ENCODE data around the gene TCEAL8.
"Not testable (repeated sequence)": the region's sequence is repeated elsewhere in the genome, so short reads cannot be mapped to it uniquely, and the experiment has no call there.

TCEAL8 gene, protein sequence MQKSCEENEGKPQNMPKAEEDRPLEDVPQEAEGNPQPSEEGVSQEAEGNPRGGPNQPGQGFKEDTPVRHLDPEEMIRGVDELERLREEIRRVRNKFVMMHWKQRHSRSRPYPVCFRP

DNA sequence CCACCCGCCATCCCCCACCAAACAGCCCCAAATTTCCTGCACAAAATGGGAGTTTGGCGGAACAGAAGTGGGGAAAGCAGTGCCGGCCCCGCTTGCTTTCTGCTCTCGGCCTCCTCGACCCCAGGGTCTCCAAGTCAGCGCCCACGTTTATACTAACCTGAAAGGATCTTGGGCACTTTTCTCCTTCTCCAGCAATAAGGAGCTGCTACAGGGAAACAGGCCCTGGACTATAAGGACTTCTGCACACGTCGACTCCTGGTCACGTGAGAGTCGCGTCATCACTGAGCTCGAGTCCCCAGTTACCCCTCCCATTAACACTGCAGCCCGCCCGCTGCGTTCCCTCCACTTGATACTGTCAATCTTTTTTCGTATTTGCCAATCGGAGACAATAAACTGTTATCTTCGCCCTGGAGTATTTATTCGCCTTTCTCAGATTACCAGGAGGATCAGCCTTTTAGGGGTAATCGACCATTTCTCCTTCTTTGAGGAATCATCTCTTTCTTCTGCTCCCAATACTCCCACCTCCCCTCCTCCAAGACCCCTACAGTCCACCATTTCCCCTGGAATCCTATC, at the start of gene TCEAL8:
Gene TCEAL8, minus strand, starts transcription at position 235 of the 573 bp plus-strand sequence. CDS start 1,176 bp downstream, outside the sequence.
- peak; percentile 78 for DNase-seq

DNA sequence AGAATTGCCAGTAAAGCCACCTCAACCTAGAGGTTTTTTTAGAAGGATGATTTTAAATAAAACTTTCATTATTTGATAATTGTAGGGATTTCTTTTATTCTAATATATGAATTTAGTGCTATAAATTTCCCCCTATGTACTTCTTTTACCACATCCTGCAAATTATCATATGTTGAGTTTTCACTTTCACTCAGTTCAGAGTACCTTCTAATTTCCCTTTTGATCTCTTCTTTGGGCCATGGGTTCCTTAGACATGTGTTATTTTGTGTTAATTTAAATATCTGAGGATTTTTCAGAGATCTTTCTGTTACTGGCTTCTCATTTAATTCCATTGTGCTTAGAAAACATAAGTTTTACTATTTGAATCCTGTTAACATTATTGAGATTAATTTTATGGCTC, 49.8 kb upstream of the TCEAL8 start:
- DNase-seq = no peak

DNA sequence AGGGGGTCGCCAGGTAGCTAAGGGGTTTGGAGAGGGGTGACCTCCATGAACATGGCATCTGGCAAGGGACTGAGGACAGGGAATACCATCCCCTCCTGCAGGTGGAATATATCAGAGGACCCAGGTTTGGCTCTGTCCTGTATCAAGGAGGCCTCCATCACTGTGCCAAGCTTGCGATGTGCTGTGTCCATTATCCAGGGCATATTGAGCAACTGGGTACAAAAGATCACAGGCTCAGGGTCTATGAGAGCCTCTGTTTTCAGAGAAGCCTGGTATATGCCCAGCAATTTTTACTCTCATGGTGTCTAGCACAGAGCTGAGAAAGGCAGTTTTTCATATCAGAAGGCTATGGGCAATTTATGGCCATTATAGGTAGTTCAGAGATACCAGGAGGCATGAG, 38.2 kb upstream of the TCEAL8 start:
- no peak for DNase-seq

DNA sequence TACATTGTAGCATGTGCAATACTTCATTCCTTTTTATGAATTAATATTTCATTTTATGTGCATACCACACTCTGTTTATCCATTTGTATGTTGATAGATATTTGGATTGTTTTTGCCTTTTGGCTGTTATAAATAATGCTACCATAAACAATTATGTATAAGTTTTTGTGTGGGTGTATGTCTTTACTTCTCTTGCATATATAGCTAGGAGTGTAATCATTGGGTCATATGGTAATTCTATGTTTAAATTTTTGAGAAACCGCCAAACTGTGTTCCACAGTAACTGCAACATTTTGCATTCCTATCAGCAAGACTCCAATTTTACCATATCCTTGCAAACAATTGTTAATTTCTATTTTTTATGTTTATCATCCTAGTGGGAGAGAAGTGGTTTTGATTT, 24.7 kb upstream of the TCEAL8 start:
- DNase-seq = no peak

DNA sequence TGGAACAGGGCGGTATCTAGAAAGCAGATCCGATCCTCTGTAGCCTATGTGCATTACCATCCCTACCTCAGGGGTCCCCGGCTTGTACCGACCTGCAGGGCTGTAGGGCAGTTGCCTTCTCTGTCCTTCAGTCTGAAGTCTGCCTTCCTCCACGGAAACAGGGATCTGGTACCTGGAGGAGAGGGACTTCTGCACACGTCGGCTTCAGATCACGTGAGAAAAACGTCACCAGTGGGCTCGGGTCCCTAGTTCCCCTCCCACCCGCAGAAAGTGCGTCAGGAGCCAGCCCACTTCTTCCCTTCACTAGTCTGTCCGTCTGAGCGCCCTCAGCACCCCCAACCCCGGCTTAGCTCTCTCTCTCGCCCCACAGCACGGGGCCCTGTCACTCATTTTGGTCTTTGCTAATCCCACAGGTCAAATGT, 21.6 kb upstream of the TCEAL8 start, which contains the start of gene TCEAL5:
Gene TCEAL5, minus strand, starts transcription at position 170 of the 422 bp plus-strand sequence. CDS start 2,187 bp downstream, outside the sequence.
- no peak for DNase-seq

DNA sequence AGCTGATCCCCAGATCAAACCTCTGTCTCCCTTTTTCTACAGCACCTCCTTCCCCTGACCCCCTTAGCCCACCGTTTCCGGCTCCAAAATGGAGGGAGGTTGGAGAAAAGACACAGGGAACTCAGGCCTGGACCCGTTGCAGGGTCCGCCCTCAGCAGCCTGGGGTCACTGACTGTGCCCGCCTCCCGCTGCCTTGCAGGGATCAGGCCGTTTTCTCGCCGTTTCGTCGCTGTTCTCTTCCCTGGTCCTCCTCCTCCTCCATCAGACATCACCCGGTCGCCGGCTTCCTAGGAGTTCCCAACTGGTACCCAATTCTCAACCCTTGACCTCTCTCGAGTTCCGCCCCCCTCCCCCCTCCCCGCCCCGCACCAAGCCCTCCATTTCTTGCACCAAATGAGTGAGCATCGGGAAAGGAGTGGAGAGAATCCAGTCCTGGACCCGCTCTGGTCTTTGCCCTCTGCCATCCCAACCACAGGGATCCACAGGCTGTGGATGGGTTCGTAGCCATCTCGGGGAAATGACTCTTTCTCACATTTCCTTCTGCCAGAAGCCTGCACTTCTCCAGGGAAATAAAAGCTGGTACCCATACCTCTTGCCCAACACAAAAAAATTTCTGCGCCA, 21.1 kb upstream of the TCEAL8 start:
- no peak for DNase-seq

DNA sequence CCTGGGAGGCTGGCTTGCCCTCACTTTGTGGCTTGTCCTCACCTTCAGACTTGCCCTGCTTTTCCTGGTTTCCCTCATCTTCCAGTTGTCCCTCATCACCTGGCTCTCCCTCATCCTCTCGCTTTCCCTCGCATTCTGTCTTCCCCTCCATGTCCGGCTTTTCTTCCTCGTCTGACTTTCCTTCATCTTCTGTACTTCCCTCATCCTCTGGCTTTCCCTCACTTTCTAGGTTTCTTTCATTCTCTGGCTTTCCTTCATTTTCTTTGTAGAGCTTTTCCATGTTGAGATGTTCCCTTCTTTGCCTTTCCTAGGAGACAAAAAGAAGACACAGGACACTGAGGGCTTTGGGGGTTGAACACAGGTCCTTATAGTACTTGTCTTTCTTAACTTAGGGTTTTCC, 19.3 kb upstream of the TCEAL8 start:
- no peak for DNase-seq

DNA sequence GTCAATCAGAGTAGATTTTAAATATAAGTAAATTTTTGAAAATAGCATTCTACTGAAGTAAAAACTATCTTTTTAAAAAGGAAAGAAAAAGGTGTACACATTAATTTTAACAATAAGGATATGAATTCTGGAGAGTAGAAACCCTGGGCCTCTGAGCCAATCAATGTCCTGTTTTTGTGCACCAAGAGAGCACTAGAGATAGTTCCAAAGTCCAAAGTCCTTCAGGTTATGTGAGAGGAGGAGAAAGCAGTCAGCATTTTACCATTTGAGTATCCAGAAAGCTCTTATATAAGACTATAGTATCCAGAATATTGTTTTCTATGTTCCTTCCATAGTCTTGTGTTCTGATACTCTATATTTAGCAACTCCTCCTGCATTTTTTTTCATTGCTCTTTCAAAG, 3.3 kb upstream of the TCEAL8 start:
- no peak for DNase-seq

DNA sequence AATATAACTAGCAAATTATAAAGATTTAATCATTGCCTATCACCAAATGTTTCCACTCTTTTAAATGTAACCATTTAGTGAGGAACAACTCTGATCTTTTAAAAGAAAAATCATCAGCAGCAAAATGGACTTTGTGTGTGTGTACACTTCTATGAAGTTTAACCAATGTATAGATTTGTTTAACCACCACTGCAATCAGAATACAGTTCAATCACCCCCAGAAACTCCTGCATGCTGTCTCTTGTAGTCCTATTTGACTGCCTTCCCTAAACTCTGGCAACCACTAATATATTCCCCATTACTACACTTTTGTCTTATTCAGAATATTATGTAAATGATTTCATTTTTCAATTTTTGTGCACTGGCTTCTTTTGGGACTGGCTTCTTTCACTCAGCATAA, 1.7 kb upstream of the TCEAL8 start:
- DNase-seq = no peak

DNA sequence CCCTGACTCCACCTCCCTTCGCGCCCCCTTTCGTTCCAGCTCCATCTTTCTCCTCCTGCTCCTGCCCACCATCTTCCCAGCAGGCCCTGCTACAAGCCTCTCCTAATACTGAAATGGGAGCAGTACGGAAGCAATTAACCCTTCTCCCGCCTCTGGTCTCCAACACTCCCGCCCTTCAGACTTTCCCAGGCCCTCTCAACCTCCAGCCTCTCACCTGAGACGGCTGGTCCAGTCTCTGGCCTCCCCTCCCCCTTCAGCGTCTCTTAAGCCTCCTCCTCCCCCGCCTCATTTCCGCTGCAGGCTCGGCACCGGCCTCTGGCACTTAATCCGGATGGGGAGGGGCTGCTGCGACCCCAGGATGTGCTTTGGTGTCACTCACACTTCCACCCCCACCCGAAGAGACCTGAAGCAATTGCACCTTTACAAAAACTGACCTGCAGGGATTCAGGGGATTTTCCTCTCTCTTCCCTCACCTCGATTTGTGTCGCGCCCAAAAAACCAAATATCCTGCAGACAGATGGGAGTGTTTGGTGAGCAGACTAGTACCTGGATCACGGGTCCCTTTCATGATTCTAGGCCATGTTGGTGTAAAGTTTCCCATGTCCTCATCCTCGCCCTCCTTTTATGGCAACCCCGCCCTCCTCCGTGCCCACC, 657 bp downstream of the TCEAL8 start:
- DNase-seq = peak; percentile 35

DNA sequence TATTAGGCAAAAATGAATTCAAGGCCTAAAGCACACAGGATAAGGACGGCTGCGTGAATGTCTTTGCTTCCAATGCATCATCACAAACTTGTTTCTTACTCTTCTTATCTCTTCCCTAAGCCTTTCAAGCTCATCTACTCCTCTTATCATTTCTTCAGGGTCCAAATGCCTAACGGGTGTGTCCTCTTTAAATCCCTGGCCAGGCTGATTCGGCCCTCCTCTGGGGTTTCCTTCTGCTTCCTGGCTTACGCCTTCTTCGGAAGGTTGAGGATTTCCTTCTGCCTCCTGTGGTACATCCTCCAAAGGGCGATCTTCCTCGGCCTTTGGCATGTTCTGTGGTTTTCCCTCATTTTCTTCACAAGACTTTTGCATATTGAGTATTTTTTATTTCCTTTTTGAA, 1.3 kb downstream of the TCEAL8 start:
- peak; percentile 1 for DNase-seq

DNA sequence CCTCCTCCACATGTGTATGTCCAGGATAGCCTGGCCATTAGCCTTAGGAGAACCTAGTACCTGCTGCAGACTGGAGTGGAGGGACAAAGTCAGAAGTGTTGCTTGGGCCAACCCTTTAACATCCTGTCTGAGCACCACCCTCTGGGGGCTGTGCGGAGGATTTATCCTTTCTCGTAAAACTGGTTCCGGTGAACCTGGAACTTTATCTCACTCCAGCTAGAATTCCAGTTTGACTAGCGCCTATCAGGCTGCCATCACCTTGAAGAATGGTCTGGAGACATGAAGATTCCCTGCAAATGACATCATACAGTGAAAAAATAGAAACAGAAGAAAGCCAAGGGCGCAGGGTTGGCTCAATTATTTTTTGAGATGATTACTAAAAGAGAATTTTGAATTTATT, 4.0 kb downstream of the TCEAL8 start:
- DNase-seq = no peak

DNA sequence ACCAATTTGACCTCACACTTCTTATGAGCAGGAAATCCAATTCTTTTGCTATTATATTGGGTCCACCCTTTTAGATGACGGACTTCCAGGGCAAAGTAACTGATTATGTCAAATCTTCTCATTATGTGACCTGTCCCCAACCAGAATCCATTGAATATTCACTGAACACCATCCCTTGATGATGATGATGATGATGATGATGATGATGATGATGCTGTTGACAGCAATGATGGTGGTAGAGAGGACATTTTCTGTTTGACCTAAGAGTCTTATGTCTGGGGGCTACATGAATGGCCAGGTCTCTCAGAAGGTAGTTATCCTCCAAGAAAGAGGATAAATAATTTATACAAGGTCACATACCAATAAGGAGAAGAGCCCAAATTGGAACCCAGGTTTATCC, 5.2 kb downstream of the TCEAL8 start:
- no peak for DNase-seq

DNA sequence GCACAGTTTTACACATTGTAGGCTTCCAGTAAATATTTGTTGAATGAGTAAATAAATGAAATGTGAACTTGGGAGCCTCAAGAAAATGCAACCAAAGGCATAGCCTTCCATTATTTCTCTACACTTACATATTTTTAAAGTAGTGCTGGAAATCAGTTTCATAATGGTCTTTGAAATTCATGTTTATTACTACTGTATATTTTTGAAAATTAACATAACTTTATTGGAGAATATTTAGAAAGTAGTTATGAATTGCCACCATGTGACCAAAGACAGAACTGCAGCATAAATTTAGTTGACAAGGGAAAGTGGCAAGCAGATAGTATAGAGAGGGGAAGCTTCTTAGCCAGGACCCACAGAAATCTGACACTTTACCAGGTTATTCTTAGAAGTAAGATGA, 6.4 kb downstream of the TCEAL8 start:
- peak; percentile 1 for DNase-seq

DNA sequence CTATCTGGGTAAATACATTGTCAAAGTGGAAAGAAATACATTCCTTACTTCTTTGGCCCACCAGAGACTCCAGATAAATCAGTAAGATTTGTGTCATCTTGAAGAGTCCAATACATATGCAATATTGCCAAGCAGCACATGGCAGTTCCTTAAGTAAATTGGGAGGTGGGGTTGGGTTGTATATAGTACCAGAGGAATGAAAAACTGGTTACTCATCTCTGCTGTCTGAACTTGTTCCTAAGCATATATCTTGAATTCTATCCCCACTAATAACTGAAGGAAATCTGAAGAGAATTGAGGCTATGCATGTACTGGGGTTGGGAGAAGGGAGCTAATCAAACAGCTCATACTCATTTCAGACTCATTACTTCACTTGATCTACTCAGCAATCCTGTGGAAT, 14.8 kb downstream of the TCEAL8 start:
- DNase-seq = no peak

DNA sequence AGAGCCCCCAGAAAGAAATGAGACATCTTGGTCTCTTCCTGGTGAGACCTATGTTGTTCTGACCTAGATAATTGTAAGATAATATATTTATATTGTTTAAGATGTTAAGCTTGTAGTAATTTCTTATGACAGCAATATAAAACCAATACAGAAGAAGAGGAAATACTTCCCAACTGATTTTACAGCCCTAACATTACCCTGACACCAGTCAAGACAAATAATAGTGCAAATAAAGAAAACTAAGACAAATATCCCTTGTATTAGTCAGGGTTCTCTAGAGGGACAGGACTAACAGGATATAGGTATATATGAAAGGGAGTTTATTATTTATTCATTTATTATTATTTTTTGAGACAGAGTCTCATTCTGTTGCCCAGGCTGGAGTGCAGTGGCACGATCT, 18.7 kb downstream of the TCEAL8 start:
- no peak for DNase-seq

DNA sequence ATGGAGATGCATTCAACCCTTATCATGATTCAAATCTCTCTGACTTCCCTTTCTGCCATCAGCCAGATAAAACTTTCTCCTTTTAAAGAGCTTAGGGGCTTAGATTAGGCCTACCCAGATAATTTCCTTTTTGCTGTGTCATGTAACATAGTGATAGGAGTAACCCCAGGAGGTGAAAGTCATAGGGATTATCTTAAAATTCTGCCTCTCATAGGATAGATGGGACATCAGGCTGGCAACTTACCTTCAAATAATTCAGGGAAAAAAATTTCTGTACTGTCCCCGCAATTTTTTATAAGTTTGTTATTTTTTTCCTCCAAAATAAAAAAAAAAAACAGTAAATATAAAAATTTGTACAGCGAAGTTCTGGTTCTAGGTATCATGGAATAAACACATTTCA, 19.3 kb downstream of the TCEAL8 start:
- DNase-seq = not testable (repeated sequence)

DNA sequence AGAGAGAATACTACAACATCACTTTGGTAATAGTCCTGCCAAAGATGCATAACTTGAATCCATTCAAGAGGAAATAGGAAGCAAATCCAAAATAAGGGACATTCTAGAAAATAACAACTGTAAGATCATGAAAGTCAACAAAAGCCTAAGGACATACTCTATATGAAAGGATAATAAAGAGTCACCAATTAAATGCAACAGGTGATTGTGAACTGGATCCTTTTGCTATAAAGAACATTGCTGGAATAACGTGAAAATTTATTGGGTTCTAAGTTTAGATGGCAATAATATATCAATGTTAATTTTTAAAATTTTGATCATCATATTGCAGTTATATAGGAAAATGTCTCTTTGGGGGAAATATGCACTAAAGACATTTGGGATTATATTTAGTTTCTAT, 20.1 kb downstream of the TCEAL8 start:
- DNase-seq = no peak

DNA sequence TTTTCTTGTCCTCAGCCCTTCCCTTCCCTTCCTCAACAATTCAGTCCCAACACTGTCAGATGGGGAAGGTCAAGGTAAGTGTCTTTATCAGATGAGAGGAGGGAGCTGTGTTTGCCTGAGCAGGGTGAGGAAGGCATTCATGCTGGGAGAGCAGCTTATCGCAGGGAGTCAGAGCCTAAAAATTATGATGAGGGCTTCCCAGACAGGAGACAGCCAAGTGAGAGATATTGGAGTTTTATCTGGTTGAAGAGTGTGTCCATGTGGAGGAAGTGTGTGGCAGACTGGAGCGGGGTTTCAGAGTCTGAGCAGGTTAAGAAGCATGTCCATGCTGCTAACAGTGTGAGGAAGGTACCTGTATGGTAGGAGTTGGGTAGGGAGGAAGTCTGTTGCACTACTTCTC, 21.7 kb downstream of the TCEAL8 start:
- no peak for DNase-seq

DNA sequence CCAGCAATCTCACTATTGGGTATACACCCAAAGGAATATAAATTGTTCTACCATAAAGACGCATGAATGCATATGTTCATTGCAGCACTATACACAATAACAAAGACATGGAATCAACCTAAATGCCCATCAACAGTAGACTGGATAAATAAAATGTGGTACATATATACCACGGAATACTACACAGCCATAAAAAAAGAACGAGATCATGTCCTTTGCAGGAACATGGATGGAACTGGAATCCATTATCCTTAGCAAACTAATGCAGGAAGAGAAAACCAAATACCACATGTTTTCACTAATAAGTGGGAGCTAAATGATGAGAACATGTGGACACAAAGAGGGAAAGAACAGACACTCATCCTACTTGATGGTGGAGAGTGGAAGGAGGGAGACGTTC, 29.0 kb downstream of the TCEAL8 start:
- not testable (repeated sequence) for DNase-seq

DNA sequence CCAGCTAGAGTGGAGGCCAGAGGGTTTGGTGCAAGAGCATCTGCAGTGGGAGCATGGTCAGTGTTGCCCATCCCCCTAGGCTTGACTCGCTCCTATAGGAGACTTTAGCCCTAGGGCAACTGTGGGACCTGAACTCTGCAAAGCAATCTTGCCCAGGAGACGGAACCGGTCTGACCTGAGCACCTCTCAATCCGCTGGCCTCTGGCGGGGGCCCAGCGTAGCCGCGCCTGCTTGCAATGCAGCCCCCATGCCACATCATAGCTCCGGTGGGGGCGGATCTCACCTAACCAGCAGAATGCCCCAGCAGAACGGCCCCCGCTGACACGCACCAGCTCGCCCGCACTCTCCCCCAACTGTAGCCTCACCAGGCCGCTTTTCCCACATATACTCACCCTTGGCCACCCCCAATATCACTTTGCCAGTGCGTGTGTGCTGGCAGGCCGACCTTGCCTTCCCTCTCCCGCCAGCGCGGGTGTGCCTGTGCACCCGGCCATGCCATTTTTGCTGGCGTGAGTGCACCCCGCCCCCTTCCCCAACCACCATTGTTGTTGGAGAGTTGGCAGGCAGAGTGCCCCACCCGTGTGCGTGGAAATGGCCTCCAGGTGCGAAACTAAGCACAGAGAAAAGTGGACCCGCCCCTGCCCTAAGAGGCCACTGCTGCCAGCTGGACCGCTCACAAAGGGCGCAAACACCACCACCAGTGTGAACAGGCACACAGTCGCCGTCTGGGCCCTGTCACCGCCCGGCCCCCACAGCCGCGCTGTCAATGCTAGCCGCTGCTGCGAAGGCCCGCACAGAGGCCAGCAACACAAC, 34.2 kb downstream of the TCEAL8 start:
- DNase-seq = no peak

DNA sequence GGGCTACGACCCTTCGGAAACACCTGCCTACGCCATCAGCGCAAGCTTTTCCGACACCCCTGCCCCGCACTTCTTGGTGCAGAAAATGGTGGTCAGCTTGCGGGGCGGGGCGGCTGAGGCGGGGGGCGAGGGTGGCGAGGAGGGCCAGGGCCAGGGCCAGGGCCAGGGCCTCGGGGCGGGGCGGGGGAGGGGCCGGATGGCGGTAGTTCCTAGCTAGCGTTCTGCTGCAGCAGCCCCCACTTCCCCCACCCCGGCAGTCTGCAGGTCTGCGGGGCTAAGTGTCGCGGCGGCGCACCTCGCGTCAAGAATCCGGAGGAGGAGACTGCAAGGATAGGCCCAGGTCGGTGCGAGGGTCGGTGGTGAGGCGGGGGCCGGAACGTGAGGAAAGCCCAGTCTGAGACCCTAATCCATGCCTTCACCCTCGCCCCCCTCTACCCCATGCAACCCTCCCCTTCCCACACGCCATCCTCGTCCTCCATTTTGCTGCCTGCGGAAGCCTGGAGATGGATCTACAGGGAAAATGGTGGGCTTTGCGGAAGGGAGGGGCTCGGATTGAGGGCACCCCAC, 39.4 kb downstream of the TCEAL8 start:
- peak; percentile 21 for DNase-seq

DNA sequence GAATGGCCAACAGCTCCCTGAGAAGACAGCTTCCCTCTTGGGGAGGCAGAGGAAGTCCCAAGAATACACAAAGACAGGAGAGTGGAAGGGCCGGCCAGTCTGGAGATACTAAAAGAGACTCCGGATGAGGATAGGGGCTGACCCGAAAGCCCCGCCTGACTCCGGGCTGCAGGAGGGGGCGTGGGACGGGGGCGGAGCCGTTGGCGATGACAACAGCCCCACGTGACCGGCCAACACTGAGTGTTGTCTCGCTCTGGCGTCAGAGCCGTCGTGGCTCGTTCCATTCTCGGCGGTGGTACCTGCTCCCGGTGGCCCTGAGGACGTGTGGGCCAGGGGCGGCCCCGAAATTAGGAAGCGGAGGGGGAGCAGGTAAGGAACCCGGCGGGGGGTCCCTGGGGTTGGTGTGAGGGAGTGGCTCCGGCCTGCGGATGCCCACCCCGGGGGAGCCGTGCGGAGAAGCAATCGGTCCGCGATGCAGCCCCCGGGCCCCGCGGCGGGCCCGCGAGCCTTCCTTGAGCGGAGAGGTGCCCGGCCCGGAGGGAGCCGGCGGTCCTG, 40.0 kb downstream of the TCEAL8 start, which contains the start of gene BEX4:
Gene BEX4, plus strand, starts transcription at position 239 of the 555 bp plus-strand sequence. CDS start 1,046 bp downstream, outside the sequence.
- DNase-seq = peak; percentile 74
